Activated CD4-positive, alpha-beta T cell treated with anti-CD3 and anti-CD28 coated beads, Interleukin-2, amount 50 U/mL, for 16 hours (primary cell): ENCODE results near the gene ITIH3.

ENCODE experiments used
- DNase-seq: peaks from one replicate; pipeline ENCODE4 v3.0.0-alpha.2; 2020

Gene ITIH3

DNA sequence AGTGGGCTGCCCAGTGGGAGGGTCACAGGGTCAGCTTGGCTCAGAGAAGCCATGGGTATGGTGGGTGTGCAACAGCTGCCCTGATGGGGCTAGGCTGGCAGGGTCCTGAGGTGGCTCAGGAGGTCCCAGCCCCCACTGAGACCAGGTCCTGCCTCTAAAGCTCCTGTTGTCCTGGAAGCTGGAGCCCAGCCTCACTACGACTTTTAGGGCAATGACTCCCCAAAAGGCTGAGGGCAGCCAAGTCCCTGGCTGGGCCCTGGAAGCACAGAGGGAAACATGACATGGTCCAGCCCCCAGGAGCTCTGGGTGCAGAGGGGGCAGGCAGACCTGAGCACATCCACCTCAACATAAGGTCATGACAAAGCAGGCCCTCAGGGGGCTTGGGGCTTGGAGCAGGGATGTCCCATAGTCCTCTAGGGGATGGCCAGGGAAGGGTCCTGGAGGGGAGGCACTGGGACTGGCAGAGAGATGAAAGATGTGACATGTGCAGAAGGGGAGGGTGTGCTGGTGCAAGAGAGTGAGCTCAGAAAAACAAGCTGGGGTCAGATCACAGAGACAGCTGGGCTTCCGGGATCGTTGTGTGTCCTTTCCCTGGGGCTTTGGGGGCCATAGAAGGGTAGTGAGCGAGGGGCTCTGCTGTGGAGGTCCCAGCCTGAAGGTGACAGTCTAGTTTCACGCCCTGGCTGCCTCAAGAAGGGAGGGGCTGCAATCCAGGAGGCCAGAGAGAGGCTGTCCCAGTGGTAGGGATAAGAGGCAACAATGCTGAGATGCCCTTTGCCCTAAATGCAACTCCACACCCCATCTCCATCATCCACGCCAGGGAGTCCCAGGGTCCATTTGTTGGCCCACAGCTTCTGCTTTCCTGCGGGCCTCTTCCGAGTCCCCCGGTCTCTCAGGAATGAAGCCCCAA, 639 bp upstream of the ITIH3 start:
- no peak for DNase-seq

- no peak for DNase-seq
Measured at GRCh38 chr3:52795298-52795900, 803 bp downstream of the ITIH3 start.

DNA sequence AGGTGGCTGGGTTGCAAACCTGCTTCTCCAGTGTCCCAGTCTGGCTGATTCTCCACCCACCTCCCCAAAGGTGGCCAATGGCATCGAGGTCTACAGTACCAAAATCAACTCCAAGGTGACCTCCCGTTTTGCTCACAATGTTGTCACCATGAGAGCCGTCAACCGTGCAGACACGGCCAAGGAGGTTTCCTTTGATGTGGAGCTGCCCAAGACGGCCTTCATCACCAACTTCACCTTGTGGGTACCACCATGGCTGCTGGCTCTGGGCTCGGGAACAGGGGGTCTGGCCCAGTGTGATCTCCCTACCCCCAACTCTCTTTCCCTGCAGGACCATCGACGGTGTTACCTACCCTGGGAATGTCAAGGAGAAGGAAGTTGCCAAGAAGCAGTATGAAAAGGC, 1.8 kb downstream of the ITIH3 start:
- DNase-seq, result no peak

GRCh38 chr3:52798376-52798977, 3.9 kb downstream of the ITIH3 start:
- DNase-seq, result no peak

DNA sequence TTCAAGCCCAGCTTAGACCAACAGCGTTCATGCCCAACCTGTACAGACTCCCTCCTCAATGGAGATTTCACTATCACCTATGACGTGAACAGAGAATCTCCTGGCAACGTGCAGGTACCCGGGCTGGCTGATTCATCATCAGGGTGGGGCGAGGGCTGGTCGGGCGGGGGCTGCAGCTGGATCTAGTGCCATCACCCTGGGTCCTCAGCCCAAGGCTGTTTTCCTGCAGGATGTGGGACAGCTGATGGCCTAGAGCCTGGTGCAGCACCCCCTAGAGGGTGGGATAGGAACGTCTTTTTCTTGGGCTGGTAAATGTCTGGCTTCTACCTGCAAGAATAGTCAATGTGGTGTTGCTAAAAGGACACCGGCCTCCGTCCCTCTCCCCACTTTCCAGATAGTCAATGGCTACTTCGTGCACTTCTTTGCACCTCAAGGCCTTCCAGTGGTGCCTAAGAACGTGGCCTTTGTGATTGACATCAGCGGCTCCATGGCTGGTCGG, 4.4 kb downstream of the ITIH3 start:
- peak; percentile 16 for DNase-seq

GRCh38 chr3:52800079-52800478, 5.5 kb downstream of the ITIH3 start:
- DNase-seq, result no peak

GRCh38 chr3:52801839-52802238, 7.2 kb downstream of the ITIH3 start:
- no peak for DNase-seq

GRCh38 chr3:52805270-52806039, 10.9 kb downstream of the ITIH3 start:
- no peak for DNase-seq

DNA sequence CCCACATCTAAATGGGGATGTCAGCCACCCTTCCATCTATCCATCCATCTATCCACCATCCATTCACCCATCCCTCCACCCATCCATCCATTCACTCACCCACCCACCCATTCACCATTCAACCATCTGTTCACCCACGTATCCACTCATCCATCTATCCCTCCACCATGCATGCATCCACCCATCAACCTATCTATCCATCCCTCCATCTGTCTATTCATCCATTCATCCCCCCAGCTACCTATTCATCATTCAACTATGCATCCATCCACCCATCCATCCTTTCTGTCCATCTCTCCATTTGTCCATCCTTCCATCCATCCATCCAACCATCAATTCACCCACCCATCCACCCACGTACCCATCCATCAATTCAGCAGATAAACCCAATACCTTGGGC, 14.6 kb downstream of the ITIH3 start:
- no peak for DNase-seq

DNA sequence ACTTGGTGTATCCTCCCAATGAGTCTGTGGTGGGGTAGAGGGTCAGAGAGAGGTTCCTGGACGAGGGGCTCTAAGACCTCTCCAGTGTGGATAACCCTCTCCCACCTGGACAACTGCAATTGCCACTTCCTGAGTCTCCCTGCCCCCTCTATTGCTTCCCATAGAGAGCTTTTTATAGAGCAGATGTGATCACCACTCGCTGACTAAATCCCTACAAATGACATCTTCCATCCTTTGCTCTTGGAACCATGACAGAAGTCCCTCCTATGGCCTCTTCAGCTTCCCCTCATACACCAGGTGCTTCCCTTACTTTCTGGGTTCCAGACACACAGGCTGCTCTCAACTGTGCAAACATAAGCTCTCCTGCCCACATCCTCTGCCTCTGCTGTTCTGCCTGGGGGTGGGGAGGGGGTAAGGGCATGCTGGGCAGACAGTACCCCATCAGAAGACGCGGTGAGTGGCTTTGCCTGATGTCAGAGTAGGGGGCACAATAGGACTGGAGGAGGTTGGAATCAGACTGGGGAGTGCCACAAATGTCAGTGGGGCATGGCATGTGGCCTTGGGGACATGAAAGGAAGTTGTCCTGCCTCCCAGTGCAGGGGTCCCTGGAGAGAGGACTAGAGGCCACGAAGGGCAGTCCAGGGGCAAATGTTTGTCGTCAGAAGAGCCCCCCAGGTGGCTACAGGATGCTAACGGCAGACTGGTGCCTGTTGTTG, 15.2 kb downstream of the ITIH3 start:
- DNase-seq, result no peak

GRCh38 chr3:52810923-52811322, 16.3 kb downstream of the ITIH3 start:
- no peak for DNase-seq

GRCh38 chr3:52811452-52812011, 16.9 kb downstream of the ITIH3 start:
- no peak for DNase-seq

- DNase-seq, result no peak
Measured at GRCh38 chr3:52813810-52814209, 19.2 kb downstream of the ITIH3 start.

DNA sequence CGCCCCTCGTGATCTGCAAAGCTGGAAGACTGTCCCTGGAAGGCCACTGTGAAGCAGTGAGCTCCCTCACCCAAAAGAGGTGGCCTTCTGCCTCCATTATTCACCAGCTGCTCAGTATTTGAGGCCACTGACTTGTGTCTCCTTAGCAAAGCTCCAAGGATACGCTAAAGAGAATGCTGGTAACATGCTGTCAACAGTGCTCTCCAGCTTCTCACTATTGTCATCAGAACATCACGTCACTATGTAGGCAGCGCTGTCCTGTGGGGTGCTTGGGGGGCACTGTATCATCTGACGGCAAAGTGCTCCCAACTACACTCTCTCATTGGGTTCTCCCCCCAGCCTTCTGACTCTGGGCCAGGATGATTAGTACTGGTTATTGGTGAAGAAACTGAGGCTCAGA, 21.6 kb downstream of the ITIH3 start:
- DNase-seq, result no peak

GRCh38 chr3:52816654-52817053, 22.1 kb downstream of the ITIH3 start:
- DNase-seq, result no peak

- DNase-seq, result no peak
Measured at GRCh38 chr3:52817221-52817620, 22.6 kb downstream of the ITIH3 start.

DNA sequence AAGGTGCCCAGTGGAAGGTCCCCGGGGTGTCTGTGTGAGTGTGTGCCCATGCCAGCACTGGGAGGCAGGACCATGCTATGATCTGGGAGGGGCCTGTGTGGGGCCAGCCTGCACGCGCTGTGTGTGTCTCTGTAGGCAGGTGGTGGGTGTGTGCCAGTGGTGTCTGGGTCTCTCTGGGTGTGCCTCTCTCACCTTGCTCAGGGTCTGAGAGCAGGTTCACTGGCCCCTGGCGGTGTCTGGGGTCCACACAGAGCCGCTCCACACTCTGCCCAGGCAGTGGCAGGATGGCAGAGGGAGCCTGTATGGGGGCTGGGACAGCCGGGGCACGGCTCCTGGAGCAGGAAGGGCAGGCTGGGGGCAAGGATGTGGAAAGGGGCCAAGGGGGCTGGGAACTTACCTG, 23.3 kb downstream of the ITIH3 start:
- no peak for DNase-seq

DNA sequence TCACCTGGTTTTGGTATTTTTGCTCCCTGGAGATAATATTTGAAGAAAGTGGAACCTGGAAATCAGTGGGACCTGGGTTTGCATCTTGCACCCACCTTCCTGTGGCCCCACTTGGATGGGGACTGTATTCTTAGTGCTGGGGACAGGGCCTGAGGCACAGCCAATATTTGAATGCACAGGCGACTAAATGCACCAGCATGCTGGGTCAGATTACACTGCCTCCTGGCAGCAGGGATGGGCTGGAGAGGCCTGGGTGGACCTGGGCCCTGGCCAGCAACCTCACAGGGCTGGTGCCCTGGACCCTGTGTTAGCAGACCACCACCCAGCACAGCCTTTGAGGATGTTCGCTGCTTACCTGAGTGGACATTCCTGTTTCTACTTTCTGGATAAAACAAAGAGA, 25.3 kb downstream of the ITIH3 start:
- no peak for DNase-seq

GRCh38 chr3:52820736-52821135, 26.1 kb downstream of the ITIH3 start:
- peak; percentile 23 for DNase-seq

DNA sequence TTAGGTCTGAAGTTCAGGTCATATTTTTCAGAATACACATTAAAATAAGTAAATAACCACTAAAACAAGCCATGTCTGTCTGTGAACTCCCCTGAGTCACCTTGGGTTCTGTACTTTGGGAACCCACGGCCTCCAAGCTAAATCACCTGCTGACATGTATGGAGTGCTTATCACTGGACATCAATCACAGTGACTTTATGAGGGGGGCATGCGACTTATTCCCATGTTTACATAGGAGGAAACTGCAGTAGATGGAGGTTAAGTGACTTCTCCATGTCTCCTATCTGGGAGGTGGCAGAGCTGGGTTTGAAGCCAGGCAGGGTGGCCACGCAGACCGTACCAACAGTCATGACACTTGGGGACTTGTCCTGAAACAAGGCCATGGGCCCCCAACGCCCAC, 27.8 kb downstream of the ITIH3 start:
- no peak for DNase-seq

DNA sequence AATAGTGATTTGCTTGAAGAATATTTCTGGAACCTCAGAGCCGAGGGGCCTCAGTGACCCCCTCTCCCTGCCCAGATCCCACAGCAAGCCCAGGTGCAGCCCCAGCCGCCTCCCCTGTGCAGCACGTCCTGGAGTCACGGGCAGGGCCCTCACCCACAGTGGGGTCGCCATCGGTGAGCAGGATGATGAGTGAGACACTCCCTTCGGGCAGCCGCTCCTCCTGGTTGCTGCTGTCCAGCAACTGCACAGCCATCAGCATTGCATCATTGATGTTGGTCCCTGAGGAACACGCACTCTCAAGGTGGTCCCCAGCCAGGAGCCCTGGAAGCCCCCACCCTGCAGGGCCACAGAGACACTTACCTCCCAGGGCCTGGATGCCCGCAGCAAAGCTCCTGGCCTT, 29.4 kb downstream of the ITIH3 start:
- DNase-seq, result no peak

DNA sequence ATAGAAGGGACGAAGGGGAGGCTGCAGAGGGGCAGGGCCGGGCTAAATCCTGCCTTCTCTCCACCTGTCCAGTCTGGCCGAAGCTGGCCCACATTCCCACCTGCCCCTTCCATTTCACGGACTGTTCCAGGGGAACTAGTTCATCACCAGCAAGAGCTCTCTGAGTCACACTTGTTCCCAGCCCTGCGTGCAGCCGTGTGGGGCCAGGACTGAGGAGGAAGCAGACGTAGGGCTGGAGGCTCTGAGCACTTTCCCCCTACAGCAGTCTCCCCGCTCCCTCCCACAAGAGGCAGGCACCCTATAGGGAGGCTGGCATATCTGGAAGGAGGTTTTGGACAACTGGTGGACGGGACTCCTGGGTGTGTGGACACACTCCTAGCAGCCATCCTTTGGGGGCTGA, 32.8 kb downstream of the ITIH3 start:
- DNase-seq, result no peak
